ENCODE results near the gene ZNF773.
A peak's percentile ranks its signal among the peaks of the same experiment; 100 is the strongest.
"Not testable (repeated sequence)": the region's sequence is repeated elsewhere in the genome, so short reads cannot be mapped to it uniquely, and the experiment has no call there.

Gene ZNF773

DNA sequence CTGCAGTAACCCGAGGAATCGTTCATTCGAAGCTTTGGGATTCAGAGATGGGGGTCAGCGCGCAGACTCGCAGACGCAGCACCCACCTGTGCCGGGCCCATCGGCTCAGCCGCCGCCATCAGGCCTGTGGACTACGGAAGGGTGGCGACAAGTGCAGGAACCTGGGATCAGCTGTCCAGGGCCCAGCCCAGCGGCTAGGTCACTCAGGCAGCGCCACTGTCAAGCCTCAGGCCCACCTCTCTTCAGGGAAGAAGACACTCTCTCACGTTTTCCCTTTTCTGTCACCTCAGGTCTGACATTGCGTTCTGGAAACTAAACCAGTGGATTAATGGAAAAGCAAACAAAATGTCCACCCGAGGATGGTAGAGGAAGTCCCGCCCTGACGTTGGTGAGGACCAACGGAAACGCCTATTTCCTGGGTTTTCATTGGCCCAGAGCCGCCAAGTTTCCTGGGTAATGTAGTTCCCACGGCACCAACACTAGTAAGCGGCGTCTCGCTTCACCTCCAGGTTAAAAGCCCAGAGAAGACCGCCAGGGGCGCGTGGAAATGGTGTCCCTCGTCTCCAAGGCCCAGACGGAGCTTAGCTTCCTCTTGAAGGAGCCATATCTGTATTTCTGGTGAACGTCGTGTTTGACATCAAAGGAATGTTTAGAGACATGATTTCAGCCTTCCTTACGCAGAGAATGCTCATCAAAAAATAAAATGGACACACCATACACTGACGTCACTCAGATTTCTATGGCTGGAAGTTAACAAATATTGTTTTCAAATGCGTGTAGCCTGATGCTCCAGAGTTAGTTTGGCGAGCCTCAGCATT is 22.3 kb upstream of the ZNF773 start, which contains the start of gene ZNF772:
Gene ZNF772 (minus strand): TSS at position 376 of the 818 bp plus-strand sequence. CDS start 257 bp downstream, at position 119.
- TF ChIP-seq, protein P1, sequence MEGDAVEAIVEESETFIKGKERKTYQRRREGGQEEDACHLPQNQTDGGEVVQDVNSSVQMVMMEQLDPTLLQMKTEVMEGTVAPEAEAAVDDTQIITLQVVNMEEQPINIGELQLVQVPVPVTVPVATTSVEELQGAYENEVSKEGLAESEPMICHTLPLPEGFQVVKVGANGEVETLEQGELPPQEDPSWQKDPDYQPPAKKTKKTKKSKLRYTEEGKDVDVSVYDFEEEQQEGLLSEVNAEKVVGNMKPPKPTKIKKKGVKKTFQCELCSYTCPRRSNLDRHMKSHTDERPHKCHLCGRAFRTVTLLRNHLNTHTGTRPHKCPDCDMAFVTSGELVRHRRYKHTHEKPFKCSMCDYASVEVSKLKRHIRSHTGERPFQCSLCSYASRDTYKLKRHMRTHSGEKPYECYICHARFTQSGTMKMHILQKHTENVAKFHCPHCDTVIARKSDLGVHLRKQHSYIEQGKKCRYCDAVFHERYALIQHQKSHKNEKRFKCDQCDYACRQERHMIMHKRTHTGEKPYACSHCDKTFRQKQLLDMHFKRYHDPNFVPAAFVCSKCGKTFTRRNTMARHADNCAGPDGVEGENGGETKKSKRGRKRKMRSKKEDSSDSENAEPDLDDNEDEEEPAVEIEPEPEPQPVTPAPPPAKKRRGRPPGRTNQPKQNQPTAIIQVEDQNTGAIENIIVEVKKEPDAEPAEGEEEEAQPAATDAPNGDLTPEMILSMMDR (IDR thresholded peaks at IDR 0.05): peak; percentile 37
- peaks cover 18% of the 10 kb centered on the region for H3K9me3 ChIP-seq (ENCODE audit: control insufficient read depth, low read length)
- peak within 1 kb of the TSS; percentile 24 for H3K9ac ChIP-seq

DNA sequence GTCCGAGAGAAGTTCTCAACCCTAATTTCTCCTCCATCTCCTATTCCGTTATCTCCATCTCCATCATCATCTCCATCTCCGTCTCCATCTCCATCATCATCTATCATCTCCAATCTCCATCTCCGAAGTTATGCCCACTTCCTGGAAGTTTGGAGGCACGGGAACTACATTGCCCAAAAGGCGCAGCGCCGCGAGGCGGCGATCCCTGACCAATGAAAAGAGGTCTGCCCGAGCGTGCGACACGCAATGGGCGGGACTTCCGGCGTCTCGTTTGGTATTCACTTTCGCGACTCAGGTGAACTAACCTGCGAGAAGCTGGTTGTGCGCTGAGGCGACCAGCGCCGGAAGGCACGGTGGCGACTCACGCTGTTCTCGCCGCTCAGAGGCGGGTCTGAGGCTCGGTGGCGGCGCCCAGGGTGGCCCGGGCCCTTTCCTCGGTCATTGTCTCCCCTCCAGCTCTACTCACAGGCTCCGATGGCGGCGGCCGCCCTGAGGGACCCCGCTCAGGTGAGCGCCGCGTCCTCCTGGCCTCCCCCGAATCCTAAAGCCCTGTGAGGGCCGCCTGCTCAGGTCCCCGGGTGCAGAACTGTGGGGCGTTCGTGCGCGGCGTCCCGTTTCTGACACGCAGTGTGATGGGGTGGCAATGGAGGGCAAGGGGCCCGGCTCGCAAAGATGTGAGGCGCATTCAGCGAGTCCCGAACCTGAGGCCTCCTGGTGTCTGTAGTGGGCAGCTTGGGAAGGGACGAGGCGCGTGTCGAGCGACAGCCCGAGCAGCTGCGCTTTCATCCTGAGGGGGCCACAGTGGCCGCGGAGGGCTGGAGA is 12.1 kb upstream of the ZNF773 start, which contains the start of gene ZNF419:
Gene ZNF419 (plus strand): TSS at position 274 of the 822 bp plus-strand sequence. CDS start 201 bp downstream, at position 475.
- H3K27me3 ChIP-seq (ENCODE audit: control insufficient read depth, insufficient read depth, low read length): not testable (repeated sequence)
- peak within 1 kb of the TSS; percentile 88 for H3K27ac ChIP-seq

More for the DNA sequence above, 22.3 kb upstream of the ZNF773 start, which contains the start of gene ZNF772:
- Histone ChIP-seq H3K4me1 (no peaks in the 10 kb centered on the region), H3K79me2 (peaks cover 17% of the 10 kb centered on the region), H3K4me2 (ENCODE audit: low read length) (peak within 1 kb of the TSS; percentile 71), H3K36me3 (ENCODE audit: control insufficient read depth, insufficient read depth, low read length) (peaks cover 32% of the 10 kb centered on the region), H3K4me3 (ENCODE audit: low read depth, low read length) (peak within 1 kb of the TSS; percentile 96), H2AFZ (peak within 1 kb of the TSS; percentile 94), H3K27ac (peak within 1 kb of the TSS; percentile 95), H3K27me3 (ENCODE audit: control insufficient read depth, insufficient read depth, low read length) (no peaks in the 10 kb centered on the region)

DNA sequence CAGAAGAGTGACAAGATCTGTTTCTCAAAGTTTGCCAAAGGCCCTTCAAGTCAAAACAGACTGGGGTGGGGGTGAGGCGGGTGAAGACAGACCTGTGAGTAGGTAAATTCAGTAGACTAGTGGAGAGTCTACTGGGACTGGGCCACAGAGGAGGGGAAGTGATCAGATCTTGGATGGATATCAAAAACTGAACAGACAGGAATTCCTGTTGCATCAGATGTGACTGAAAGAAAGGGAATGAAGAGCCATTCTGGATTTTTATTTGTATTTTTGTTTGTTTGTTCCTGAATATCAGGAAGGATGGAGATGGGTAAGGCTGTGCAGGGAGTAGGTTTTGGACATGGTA is 11.5 kb upstream of the ZNF773 start:
- not testable (repeated sequence) for H3K9ac ChIP-seq; H3K9me3 ChIP-seq (ENCODE audit: control insufficient read depth, low read length); H3K27me3 ChIP-seq (ENCODE audit: control insufficient read depth, insufficient read depth, low read length); H3K4me1 ChIP-seq; H3K27ac ChIP-seq; H3K36me3 ChIP-seq (ENCODE audit: control insufficient read depth, insufficient read depth, low read length); H2AFZ ChIP-seq; H3K79me2 ChIP-seq
- H3K4me3 ChIP-seq (ENCODE audit: low read depth, low read length): peak overlapping the region; percentile 39
- peak overlapping the region; percentile 47 for H3K4me2 ChIP-seq (ENCODE audit: low read length)

More for the DNA sequence above, 12.1 kb upstream of the ZNF773 start, which contains the start of gene ZNF419:
- TF ChIP-seq, protein P1 (IDR thresholded peaks at IDR 0.05): peak; percentile 17
- H3K4me1 ChIP-seq; H3K36me3 ChIP-seq (ENCODE audit: control insufficient read depth, insufficient read depth, low read length); H3K79me2 ChIP-seq; H3K9me3 ChIP-seq (ENCODE audit: control insufficient read depth, low read length): not testable (repeated sequence)
- Histone ChIP-seq H3K9ac (peak within 1 kb of the TSS; percentile 98), H3K4me3 (ENCODE audit: low read depth, low read length) (peak within 1 kb of the TSS; percentile 93), H2AFZ (peak within 1 kb of the TSS; percentile 98), H3K4me2 (ENCODE audit: low read length) (peak within 1 kb of the TSS; percentile 86)

DNA sequence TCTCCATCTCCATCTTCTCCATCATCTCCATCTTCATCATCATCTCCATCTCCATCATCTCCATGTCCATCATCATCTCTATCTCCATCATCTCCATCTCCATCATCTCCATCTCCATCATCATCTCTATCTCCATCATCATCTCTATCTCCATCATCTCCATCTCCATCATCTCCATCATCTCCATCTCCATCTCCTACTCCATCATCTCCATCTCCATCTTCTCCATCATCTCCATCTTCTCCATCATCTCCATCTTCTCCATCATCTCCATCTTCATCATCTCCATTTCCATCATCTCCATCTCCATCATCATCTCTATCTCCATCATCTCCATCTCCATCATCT is 432 bp upstream of the ZNF773 start:
- not testable (repeated sequence) for H3K27me3 ChIP-seq (ENCODE audit: control insufficient read depth, insufficient read depth, low read length); H3K36me3 ChIP-seq (ENCODE audit: control insufficient read depth, insufficient read depth, low read length); H2AFZ ChIP-seq; H3K9ac ChIP-seq; H3K27ac ChIP-seq; H3K4me1 ChIP-seq; H3K4me3 ChIP-seq (ENCODE audit: low read depth, low read length); H3K79me2 ChIP-seq; H3K9me3 ChIP-seq (ENCODE audit: control insufficient read depth, low read length); H3K4me2 ChIP-seq (ENCODE audit: low read length)

DNA sequence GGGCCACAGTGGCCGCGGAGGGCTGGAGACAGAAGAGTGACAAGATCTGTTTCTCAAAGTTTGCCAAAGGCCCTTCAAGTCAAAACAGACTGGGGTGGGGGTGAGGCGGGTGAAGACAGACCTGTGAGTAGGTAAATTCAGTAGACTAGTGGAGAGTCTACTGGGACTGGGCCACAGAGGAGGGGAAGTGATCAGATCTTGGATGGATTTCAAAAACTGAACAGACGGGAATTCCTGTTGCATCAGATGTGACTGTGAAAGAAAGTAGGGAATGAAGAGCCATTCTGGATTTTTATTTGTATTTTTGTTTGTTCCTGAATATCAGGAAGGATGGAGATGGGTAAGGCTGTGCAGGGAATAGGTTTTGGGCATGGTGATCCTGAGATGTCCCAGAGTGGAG is 662 bp downstream of the ZNF773 start:
- H2AFZ ChIP-seq; H3K4me1 ChIP-seq; H3K36me3 ChIP-seq (ENCODE audit: control insufficient read depth, insufficient read depth, low read length); H3K9ac ChIP-seq; H3K9me3 ChIP-seq (ENCODE audit: control insufficient read depth, low read length); H3K79me2 ChIP-seq; H3K27ac ChIP-seq; H3K27me3 ChIP-seq (ENCODE audit: control insufficient read depth, insufficient read depth, low read length): not testable (repeated sequence)
- peak overlapping the region; percentile 57 for H3K4me2 ChIP-seq (ENCODE audit: low read length)
- H3K4me3 ChIP-seq (ENCODE audit: low read depth, low read length): peak overlapping the region; percentile 92

DNA sequence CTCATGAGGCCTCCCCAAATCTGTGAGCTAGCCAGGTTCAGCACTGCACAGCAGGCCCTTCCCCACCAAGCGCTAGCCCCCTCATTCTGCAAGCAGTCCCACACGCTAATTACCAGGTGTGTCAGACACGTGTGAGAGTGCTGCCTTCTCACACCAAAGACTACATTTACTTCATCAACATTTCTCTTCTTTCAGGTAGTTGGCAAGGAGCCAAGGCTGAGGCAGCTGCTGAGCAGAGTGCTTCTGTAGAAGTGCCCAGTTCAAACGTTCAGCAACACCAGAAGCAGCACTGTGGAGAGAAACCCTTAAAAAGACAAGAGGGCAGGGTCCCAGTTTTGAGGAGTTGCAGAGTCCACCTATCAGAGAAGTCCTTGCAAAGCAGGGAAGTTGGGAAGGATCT is 6.4 kb downstream of the ZNF773 start:
- Histone ChIP-seq H3K27ac (no peak overlapping the region), H3K36me3 (ENCODE audit: control insufficient read depth, insufficient read depth, low read length) (no peaks in the 10 kb centered on the region), H3K4me3 (ENCODE audit: low read depth, low read length) (no peak overlapping the region), H3K4me2 (ENCODE audit: low read length) (no peak overlapping the region), H3K79me2 (peaks cover 2% of the 10 kb centered on the region), H2AFZ (no peak overlapping the region), H3K27me3 (ENCODE audit: control insufficient read depth, insufficient read depth, low read length) (no peaks in the 10 kb centered on the region), H3K9ac (no peak overlapping the region), H3K9me3 (ENCODE audit: control insufficient read depth, low read length) (no peaks in the 10 kb centered on the region), H3K4me1 (no peaks in the 10 kb centered on the region)
- TF ChIP-seq, protein P1 (IDR thresholded peaks at IDR 0.05): no peak
